HG02678 (cell line): Measurements from ENCODE around the gene DNAJB7.
"Not testable (repeated sequence)": the region's sequence is repeated elsewhere in the genome, so short reads cannot be mapped to it uniquely, and the experiment has no call there.

ENCODE experiments used
- ATAC-seq: cut with Tn5 transposase; IDR thresholded peaks from one replicate; pipeline ENCODE4 v1.9.1; 2021; ENCODE audit warnings: mild to moderate bottlenecking, moderate library complexity; ENCODE audit not compliant: unreplicated experiment

Gene DNAJB7

DNA sequence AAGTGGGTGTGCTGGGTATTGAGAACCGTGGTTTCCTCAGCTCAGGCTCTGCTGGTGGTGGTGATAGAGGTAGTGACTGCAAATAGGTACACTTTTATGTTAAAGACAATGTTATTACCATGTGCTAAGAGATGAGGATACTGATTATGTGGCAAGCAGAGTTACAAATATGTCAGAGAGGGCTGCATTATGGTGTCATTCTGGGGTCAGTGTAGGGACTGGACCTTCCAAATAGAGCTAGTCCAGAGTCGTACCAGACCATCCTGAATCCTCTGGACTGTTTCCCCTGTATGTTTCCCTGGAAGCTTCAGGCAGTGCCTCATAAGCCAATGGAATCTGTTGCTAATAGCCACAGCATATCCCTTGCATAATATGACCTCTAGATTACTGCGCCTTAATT is at the start of gene DNAJB7:
TSS of gene DNAJB7 (minus strand) at position 101 of the 400 bp plus-strand sequence. CDS start 119 bp downstream, outside the sequence.
- no peak for ATAC-seq

DNA sequence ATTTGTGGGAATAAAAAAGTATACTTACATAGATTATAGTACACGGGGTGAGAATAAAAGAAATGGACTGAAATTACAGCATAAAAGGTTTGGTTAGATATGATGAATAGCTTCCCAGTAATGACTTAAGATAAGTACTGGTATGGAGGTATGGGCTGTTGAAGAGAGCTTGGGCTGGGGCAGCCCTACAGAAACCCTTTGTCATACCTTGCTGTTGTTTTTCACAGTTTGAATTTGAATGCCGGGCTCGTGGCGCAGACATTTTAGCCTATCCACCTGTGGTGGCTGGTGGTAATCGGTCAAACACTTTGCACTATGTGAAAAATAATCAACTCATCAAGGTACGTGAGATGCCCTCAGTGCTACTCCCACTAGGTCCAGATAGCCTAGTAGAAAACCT is 47.0 kb upstream of the DNAJB7 start:
- no peak for ATAC-seq

DNA sequence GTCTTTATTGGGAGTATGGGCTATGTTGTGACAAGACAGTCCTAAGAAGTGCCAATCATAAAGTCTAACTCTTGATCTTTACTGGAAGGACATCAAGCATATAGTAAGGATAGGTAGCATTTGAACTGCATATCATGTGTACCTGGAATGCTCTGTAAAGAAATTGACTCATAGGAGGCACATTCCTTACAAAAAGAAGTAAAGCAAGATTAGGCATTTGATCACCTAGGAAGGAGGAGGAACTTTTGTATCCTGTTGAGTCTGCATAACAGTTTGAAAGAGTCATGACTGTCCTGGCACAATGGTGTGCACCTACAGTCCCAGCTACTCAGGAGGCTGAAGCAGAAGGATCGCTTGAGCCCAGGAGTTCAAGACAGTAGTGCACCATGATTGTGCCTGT is 42.2 kb upstream of the DNAJB7 start:
- ATAC-seq: no peak

DNA sequence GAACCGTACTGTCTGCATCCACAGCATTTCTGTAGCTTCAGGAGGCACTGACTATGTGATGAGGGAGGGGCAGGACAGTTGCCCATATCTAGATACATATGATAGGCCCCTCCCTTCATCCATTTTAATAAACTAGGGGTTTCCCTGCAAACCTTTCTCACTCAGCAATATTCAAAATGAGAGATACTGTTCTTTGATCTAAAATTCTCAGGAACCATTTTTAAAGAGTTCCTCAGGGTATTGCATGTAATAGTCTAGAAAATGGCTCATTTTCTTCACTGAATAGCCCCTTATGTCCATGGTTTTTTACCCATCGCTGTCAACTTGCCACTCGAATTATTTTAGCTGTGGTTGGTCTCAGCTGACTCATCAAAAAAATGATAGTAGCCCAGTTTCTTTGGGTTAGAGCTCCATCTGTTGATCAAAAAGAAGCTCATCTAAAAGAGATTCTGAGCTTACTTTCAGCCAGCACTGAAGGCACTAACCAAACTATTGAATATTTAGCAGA is 37.0 kb upstream of the DNAJB7 start:
- ATAC-seq: no peak

DNA sequence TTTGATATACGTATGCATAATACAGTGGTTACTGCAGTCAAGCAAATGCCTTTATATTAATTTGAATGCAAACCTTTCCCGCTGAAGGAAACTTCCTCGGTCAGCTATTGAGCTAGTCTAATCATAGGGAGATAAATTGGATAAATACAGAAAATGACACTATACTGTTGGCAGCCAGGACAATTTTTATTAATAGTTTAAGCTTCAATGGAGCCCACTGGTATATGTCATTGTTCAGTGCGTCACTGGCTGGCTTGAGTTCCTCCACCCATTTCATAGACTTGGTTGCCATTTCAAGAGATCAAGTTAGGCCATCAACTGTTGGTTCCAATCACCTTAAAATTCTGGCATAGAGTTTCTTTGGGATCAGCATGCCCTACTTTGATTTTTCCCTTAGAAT is 32.5 kb upstream of the DNAJB7 start:
- ATAC-seq: no peak

DNA sequence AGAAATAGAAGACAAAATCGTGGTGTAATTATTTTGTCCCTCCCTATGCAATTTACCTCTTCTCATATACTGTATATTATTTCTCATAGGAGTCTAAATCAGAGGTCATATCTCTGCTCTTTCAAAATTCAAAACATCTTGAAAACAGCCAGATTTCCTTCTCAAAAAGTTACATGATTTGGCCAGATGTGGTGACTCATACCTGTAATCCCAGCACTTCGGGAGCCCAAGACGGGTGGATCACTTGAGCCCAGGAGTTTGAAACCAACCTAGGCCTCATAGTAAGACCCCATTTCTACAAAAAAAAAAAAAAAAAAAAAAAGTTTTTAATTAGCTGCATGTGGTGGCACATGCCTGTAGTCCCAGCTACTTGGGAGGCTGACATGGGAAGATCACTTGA is 29.0 kb upstream of the DNAJB7 start:
- ATAC-seq: no peak

DNA sequence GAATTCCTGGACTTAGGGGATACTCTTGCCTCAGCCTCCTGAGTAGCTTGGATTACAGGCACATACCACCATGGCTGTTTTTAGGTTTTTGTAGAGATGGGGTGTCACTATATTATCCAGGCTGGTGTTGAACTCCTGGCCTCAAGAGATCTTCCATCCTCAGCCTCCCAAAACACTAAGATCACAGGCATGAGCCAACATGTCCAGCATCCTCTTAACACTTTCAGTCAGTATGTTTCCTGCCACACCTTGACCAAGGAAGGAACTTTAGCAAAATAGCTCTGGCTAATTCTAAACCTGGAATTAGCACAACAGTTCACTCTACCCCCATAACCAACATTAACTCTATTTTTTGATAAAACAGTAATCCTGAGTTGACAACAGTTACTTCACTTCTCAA is 27.2 kb upstream of the DNAJB7 start:
- no peak for ATAC-seq

DNA sequence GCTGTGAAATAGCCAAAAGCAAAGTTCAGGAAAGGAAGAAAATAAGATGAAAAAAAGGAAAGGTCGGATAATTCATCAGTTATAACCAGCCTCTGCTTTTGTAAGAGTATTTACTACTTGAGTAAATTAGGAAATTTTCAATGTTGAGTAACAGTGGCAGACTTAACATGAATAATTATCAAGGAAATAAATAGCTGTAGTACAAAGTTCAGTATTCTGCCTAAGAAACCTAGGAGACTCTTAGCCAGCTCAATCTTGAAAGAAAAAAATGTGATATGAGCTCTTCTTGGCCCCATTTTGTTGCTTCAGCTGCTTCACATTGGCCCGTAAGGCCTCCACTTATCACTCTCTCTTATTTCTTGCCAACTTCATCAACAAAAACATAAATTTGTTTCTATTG is 17.0 kb upstream of the DNAJB7 start:
- ATAC-seq: no peak

DNA sequence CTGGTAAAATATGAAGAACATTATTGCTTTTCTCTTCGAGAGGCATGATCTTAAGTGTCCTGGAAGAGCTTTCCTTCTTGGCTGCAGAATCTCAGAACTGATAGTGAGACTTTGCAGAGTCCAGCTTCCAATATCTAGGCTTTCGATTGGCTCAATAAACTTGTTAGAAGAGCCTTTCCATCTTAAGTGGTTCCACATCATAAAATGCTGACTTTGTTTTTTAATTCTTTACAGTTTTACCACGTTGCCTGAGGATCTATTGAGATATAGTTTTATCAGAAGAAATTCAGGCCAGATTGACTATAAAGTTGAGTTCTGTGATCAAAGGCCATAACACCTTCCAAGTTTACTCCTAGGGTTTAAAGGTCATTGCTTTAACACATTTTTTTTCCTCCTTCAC is 15.6 kb upstream of the DNAJB7 start:
- no peak for ATAC-seq

DNA sequence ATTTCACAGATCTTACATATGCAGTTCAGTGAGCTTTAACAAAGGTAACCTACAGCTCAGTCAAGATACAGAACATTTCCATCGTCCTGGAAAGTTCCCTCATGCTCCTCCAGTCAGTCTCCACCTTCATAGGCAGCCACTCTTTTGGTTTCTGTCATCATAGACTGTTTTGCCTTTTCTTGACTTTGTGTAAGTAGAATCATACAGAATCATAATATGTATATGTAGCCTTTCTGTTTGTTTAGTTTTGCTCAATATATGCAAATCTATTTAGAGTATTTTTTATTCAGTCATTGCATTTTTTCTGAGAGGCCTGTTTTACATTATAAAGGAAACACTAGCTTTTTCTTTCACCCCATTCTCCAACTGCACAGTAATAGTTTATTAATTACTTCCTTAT is 15.0 kb upstream of the DNAJB7 start:
- ATAC-seq: no peak

DNA sequence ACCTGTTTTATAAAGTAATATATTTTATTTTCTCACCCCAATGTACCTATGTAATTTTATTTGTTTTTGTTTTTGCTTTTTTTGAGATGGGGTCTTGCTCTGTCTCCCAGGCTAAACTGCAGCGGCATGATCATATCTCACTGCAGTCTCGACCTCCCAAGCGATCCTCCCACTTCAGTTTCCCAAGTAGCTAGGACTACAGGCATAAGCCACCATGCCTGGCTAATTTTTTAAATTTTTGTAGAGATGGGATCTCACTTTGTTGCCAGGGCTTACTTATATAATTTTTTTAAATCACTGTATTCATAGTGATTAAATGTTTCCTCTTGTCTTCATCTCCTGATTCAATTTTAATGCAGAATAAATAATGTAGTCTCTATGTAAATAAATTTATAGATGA is 13.2 kb upstream of the DNAJB7 start:
- no peak for ATAC-seq

DNA sequence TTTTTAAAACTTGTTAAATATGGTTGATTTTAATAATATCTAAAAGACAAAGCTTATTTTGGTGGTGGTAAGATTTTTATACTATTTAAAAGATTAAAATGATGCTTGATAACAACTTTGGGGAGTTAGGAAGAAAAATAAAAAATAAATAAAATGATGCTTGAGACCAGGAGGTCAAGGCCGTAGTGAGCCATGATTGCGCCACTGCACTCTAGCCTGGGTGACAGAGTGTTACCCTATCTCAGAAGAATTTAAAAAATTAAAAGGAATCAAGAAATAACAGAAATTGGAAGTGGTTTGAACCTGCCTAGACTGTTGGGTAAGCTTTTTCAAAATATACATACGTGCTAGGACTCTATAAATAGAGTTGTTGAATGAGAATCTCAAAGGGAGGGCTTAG is 12.1 kb upstream of the DNAJB7 start:
- no peak for ATAC-seq

DNA sequence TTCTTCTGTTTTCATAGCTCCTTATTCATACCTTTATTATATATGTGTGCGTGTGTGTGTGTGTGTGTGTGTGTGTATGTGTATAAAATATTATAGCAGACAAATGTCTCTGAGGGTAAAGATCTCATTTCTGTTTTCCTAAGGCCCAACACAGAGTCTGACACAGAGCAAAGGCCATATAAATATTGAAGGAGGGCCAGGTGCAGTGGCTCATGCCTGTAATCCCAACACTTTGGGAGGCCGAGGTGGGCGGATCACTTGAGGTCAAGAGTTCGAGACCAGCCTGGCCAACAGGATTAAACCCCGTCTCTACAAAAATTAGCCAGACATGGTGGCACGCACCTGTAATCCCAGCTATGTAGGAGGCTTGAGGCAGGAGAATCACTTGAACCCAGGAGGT is 6.5 kb upstream of the DNAJB7 start:
- not testable (repeated sequence) for ATAC-seq

DNA sequence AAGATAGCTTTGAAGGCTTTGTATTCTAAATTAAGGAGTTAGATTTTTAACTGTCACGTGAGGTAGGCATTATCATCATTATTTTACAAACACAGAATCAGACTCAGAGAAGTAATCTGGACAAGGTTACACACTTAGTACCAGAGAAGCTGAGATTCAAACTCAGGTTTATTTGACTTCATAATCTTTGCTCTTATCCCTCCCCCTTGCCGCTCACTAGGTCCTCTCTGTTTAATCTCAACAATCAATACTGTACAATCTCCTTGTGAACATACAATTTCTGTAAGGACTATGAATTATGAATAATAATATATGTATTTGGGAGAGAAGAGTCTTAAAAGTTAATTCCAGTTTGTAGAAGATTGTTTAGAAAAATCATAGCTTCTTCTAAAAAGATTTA is 5.2 kb upstream of the DNAJB7 start:
- ATAC-seq: no peak

DNA sequence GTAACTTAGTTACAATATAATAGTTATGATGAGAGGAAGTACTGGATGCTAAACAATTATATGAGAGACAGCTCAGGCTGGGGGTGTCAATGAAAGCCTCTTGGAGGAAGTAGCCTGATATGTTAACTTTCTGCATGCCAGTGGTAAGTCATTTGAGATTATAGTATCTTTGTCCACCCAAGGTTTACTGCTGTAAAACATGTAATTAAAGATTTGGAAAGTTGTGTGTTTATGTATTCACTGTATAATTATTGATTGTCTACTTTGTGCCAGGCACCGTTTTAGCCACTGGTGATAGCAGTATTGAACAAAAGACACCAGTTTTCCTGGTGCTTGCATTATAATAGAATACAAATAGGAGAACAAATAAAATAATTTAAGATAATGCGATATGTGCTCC is 624 bp upstream of the DNAJB7 start:
- no peak for ATAC-seq

DNA sequence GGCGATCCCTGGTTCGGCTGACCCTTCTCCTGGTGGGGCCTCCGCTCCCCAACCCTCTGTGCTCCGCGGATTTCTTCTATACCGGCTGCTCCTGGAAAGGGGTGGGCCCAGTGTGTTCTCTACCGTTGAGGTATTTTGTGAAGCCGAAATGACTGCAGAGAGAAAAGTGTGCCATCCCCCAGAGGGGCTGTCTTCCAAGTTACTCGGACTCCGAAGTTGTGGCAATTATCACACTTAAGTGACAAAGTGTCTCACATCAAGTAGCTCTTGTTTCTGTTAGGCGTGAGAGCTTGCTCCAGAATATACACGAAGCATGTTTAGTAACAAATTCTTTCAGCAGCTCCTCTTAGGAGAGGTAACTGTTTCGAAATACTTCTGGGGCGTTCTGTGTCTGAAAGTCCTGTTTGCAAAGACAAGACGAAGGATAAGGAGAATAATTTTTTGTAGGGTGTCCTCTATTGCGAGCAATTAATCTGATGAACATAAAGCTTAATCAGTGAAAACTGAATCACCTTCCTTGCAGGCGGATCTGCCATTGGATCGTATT is 4.5 kb downstream of the DNAJB7 start:
- ATAC-seq: no peak

DNA sequence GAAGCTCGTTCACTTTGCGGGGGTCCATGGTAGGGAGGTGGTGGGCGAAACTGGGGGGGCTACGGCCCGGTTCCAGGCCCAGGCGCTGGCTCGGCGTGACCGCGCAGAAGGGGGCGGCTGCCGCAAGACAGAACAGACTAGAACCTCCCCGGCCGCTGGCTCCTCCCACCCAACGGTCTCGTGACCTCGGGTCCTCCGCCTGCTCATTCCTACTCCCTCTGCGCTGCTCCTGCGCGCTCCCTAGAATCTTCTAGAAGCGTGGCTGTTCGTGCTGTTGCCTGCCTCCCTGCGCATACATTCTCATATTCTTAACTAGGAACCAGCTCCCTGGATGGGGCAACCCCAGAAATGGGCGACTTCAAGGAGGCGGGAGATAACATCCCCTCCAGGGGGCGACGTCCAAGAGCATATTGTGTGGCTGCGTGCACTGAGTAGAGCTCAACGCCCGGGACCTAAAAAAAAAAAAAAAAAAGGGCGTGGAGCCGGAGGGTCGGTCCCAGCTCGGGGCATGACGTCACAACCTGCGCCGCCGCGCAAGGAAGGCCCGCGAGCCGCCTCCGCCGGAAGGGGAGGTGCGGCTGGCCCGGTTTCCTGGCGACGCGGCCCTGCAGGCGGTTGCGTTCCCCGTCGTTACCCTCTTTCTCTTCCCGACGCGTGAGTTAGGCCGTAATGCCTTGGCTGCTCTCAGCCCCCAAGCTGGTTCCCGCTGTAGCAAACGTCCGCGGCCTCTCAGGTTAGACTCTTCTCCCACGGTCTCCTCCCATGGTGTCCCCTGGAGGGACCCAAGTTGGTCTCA is 5.2 kb downstream of the DNAJB7 start, which contains the start of the genes ST13 and XPNPEP3:
TSS of gene ST13 (minus strand) at position 127 of the 796 bp plus-strand sequence. CDS start at position 28, 99 bp downstream.
TSS of gene XPNPEP3 (plus strand) at position 636 of the 796 bp plus-strand sequence. CDS start at position 670, 34 bp downstream.
- ATAC-seq: peak; percentile 92

DNA sequence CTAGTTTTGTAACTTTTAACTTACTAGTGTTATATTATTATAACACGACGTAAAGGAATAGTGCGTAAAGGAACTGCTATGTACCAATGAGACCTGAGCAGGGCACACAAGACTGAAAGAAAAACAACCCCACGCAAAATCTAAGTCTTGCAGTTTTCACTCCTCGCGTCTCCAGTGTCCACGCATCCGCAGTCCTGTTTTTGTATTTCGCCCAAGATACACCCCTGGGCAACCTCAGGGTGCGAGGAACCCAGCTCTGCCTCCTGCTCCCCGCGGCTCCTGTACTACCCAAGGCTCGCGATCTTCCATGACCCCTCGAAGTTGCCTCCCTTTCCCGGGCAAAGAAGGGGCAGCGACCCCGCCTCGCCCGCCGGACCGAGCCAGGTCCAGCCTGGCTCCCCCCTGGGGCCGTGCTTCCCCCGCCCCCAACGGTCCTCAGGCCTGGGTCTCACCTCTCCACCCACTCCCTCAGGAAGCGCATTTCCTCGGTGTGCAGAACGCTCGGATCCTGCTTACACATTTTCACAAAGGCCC is 5.9 kb downstream of the DNAJB7 start:
- ATAC-seq: peak; percentile 28

DNA sequence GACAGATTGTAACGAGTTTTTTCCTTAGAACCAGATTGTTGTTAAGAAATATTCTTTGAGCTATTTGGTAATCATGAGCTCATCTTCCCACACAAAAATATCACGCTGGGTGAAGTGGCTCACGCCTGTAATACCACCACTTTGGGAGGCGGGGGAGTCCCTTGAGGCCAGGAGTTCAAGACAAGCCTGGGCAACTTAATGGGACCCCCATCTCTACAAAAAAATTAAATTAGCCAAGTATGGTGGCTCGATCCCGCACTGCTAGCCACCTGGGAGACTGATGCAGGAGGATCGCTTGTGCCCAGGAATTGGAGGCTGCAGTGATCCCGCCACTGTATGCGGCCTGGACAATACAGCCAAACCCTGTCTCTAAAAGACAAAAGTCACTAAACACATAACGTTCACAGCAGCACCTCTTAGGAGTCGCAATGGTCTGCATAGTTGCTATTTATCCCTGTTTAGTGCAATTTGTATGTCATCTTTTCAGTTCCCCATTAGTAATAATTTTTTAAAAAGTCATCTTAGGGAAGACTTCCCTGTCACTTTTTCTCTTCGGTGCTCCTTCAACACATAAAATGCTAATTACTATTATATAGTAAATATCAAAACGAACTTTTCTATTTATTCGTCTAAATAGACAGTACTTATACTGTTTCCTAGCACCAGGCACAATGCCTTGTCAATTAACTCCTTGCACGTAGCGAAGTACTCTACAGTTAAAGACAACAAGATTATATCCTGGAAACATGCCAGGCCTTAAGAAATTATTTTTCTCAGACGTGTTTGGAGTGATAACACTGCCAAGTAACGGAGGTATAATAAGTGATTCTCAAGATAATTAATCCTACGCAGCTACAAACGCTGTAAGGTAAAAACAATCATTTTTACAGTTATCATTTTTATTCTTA is 6.6 kb downstream of the DNAJB7 start:
- ATAC-seq: no peak

DNA sequence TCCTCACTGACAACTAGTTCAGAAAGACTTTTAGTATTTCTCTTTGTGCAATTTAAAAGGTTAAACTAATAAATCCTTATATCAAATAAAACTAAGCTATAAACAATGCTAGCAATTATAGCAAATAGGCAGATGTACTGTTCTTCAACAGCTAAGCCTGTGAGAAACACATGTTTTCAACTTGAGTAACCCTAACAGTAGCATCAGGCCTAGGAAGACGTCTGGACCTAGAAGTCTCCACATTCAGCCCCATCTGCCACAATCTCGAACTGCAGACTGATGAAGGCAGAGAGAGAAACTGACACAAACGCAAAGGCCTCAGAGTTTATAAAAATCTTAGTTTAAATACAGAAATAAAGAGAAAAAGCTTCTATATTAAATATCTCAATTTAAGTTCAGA is 8.0 kb downstream of the DNAJB7 start:
- no peak for ATAC-seq

DNA sequence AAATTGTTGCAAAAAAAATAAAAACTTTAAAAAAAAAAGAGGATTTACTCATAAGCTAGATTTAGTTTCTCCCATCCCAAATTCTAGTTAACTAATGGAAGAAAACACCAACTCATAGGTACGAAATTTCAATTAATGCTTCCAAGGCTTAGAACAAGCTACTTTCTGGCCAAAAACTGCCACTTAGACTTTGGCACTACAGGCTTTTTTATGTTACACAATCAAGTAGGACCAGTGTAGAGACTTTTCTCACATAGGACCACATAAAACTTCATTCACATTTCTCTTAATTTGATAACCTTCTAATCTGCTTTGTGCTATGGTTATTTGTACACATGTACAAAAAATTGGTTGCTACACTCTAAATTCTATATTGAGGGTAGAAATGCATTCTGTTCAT is 8.6 kb downstream of the DNAJB7 start:
- ATAC-seq: no peak
